Gastrocnemius medialis (tissue), 4 donors: ENCODE data around the gene UBE3B.

Source experiments
- POLR2A ChIP-seq, 2 donors: fragments of 450-650 bp; IDR thresholded peaks; one replicate each; pipeline ENCODE4 v1.6.1; 2017; ENCODE audit warnings: antibody characterized with exemption in 2 of 2, mild to moderate bottlenecking in 2 of 2, moderate library complexity in 2 of 2
- TF ChIP-seq, protein P1 (sequence below), 5 experiments: fragments of 450-650 bp in 3 of 5; fragments of 200-600 bp in 2 of 5; sonication (generic) in 2 of 5; IDR thresholded peaks in 4 of 5; conservative IDR thresholded peaks in 1 of 5; 1 replicate in 4 of 5; 2 replicates in 1 of 5; pipeline ENCODE4 v1.5.1; 2016 to 2019; ENCODE audit warnings: antibody characterized with exemption in 5 of 5, mild to moderate bottlenecking in 3 of 5, moderate library complexity in 3 of 5

DNA sequence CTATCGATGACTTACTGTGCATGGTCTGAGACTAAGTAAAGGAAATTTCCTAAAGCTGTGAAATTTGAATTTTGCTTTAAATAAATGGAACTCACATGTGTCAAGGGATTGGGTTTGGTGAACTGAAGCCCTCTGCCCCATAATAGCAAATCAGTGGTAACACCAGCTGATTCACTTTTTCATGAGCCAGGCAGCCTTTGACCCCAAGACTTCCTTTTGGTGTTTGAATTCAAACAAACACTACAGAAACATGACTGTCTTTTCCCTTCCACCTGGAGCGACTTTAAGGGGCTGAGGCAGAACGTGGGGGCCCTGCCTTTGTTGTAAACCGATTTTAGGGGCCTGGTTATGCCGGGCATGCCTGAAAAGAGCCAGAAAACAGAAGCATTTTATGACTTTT lies 29.2 kb upstream of the UBE3B start:
- TF ChIP-seq, protein P1, sequence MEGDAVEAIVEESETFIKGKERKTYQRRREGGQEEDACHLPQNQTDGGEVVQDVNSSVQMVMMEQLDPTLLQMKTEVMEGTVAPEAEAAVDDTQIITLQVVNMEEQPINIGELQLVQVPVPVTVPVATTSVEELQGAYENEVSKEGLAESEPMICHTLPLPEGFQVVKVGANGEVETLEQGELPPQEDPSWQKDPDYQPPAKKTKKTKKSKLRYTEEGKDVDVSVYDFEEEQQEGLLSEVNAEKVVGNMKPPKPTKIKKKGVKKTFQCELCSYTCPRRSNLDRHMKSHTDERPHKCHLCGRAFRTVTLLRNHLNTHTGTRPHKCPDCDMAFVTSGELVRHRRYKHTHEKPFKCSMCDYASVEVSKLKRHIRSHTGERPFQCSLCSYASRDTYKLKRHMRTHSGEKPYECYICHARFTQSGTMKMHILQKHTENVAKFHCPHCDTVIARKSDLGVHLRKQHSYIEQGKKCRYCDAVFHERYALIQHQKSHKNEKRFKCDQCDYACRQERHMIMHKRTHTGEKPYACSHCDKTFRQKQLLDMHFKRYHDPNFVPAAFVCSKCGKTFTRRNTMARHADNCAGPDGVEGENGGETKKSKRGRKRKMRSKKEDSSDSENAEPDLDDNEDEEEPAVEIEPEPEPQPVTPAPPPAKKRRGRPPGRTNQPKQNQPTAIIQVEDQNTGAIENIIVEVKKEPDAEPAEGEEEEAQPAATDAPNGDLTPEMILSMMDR (IDR thresholded peaks at IDR 0.05 in 4 of 5, conservative IDR thresholded peaks at IDR 0.05 in 1 of 5): no peak
- TF ChIP-seq POLR2A (IDR thresholded peaks at IDR 0.05): no peak
